GM19328 (cell line): Measurements from ENCODE around the gene CTSF.
"Not testable (repeated sequence)": the region's sequence is repeated elsewhere in the genome, so short reads cannot be mapped to it uniquely, and the experiment has no call there.

Experiments
- ATAC-seq: cut with Tn5 transposase; IDR thresholded peaks from one replicate; pipeline ENCODE4 v1.9.1; 2021; ENCODE audit warnings: mild to moderate bottlenecking, moderate library complexity; ENCODE audit not compliant: unreplicated experiment

The CTSF gene

GRCh38 chr11:66559866-66560676, 8.3 kb downstream of the CTSF start:
- no peak for ATAC-seq

GRCh38 chr11:66559142-66559865, 9.1 kb downstream of the CTSF start:
- no peak for ATAC-seq

GRCh38 chr11:66557733-66558326, 10.6 kb downstream of the CTSF start:
- no peak for ATAC-seq

GRCh38 chr11:66556086-66556485, 12.3 kb downstream of the CTSF start:
- ATAC-seq, result no peak

GRCh38 chr11:66555416-66555815, 13.0 kb downstream of the CTSF start:
- no peak for ATAC-seq

GRCh38 chr11:66554602-66555001, 13.8 kb downstream of the CTSF start:
- no peak for ATAC-seq

- ATAC-seq, result no peak
These were observed 17.5 kb downstream of the CTSF start for GRCh38 chr11:66550887-66551286.

GRCh38 chr11:66549696-66550095, 18.7 kb downstream of the CTSF start:
- no peak for ATAC-seq

- no peak for ATAC-seq
These were observed 19.4 kb downstream of the CTSF start for GRCh38 chr11:66548774-66549630.

GRCh38 chr11:66548041-66548440, 20.4 kb downstream of the CTSF start:
- ATAC-seq, result no peak

- ATAC-seq, result no peak
These were observed 20.8 kb downstream of the CTSF start for GRCh38 chr11:66547662-66548009.

- ATAC-seq, result no peak
These were observed 21.3 kb downstream of the CTSF start for GRCh38 chr11:66546966-66547661.

- no peak for ATAC-seq
These were observed 21.9 kb downstream of the CTSF start, which contains the start of gene ACTN3 for GRCh38 chr11:66546368-66546965. ACTN3 (plus strand) TSS chr11:66546903; CDS start chr11:66546938, 35 bp downstream.

GRCh38 chr11:66545701-66546367, 22.6 kb downstream of the CTSF start, which contains the start of gene ZDHHC24:
ZDHHC24 (minus strand) TSS chr11:66546048; CDS start chr11:66546003, 45 bp downstream.
- ATAC-seq, result peak; percentile 79

- ATAC-seq, result not testable (repeated sequence)
These were observed 23.5 kb downstream of the CTSF start for GRCh38 chr11:66544952-66545351.

- no peak for ATAC-seq
These were observed 24.9 kb downstream of the CTSF start for GRCh38 chr11:66543263-66544107.

- no peak for ATAC-seq
These were observed 26.0 kb downstream of the CTSF start for GRCh38 chr11:66542362-66542761.

- no peak for ATAC-seq
These were observed 26.5 kb downstream of the CTSF start for GRCh38 chr11:66541892-66542291.
